Measurements from ENCODE around the gene ELMO2.
A peak's percentile ranks its signal among the peaks of the same experiment; 100 is the strongest.

ELMO2 gene

DNA sequence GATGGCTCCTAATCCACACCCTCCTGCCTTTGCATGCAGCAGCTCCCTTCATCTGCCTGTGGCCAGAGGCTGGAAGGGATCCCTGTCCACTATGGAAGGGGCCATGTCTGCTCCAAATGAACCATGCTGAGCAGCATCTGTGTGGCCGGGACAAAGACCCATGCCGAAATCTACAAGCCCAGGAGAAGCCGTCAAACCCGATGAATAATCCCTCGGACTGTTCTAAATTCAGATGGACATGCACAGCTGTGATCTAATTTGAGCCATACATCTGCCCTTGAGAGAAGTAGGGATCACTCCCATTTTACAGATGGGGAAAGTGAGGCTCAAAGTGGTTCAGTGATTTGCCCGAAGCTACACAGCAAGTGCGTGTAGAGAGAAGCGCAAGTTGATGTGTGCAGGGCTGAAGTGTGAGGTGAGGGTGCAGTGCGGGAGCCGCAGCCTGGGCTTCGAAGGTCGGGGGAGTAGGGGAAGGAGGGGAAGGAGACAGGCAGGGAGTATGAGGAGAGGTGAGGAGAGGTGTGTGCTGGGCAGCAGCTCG is 75.5 kb downstream of the ELMO2 start:
- DNase-seq: no peak

GRCh38 chr20:46330072-46330763 is 76.2 kb downstream of the ELMO2 start:
- peak; percentile 72 for DNase-seq

DNA sequence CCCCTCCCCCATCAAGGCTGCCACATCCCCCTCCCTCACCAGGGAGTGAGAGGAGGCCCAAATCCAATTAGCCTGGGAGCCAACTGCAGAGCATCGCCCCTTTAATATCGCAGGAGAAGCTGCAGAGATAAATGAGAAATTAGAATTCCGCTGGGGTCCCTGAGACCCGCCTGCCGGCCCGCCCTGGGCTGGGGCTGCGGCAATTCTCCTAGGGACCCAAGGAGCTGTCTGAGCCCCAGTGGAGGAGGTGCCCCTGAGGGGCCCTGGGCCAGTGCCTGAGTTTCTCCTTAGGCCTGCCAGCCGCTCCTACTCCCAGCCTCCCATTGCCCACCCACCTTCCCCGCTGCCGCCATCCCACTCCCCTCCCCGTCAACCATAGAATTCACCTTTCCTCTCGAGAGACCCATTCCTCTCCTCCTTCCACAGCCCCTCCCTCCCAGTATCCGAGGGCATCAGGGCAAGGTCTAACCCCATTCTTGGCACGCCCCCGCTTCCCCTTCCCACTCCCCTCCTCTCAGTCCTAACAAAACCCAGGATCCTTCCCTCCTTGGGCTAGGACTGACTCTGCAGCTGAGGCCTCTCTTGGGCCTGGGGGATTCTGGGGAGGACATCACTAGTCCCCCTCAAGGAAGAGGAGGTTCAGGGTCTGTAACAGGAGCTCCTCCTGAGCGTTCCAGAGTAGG is 78.1 kb downstream of the ELMO2 start:
- no peak for DNase-seq

DNA sequence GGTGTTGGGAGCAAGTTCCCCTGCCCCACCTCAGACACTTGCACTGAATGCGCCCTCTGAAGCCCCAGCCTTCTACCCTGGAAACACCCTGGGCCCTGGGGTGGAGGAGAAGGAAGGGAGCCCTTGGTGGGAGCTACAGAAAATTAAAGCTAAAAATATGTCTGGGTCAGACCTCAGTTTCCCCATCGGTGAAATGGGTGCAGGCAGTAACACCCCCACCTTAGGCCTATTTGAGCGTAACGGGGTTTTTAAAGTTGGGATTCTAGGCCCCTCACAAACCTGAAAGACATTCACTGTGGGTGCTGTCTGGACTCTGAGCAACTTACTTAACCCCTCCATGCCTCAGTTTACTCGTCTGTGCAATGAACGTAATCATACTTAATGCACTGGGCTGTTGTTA is 78.9 kb downstream of the ELMO2 start:
- no peak for DNase-seq

GRCh38 chr20:46325789-46326188 is 80.6 kb downstream of the ELMO2 start:
- no peak for DNase-seq

DNA sequence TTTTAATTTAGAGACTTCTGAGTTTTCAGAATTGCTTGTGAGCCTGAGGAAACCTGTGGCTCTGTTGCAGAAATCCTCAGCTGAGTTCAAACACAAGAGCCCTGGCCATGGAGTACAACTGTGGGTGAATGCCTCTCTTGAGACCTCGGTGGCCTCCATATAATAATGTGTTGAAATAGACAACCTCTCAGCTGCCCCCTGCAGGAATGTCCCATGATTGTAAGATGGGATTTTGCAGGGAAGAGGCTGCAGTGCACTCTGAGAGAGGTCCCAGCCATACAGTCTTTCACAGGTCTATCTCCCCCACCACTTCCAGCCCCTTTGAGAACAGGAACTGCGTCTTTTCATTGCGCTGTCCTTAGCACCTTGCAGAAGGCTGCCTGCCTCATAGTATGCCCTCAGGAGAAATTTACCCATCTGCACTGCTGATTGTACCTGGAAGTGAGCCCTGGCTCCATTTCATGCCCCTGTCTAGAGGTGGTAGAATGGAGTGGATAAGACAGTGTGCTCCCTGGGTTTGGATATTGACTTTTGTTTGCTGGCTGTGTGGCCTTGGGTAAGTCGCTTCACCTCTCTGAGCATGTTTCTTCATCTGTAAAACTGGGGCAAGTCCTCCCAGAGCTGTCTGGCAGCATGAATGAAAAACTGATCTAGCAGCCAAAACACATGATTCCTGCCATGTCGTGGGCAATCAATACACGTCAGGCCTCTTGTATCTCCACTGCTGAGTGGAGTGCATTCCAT is 81.3 kb downstream of the ELMO2 start:
- DNase-seq: peak; percentile 31

- DNase-seq: no peak
Measured at GRCh38 chr20:46324379-46324778, 82.0 kb downstream of the ELMO2 start.

DNA sequence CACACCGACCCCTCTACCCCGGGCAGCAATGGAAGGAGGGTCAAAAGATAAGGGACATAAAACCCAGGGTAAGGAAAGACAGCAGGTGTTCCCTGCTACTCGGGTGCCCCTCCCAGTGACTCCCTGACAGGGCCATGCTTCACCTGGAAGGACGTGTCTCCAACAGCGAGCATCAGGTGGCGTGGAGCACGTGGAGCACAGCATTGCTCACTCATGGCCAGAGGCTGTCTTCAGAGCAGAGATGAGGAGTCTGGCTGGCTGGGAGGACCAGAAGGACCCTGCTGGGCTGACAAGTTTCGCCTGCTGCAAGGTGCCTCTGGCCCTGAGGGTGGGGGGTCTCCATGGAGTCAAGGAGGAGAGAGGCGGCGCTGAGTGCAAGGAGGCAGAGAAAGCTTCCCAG is 82.9 kb downstream of the ELMO2 start:
- no peak for DNase-seq

GRCh38 chr20:46322641-46323040 is 83.8 kb downstream of the ELMO2 start:
- no peak for DNase-seq

DNA sequence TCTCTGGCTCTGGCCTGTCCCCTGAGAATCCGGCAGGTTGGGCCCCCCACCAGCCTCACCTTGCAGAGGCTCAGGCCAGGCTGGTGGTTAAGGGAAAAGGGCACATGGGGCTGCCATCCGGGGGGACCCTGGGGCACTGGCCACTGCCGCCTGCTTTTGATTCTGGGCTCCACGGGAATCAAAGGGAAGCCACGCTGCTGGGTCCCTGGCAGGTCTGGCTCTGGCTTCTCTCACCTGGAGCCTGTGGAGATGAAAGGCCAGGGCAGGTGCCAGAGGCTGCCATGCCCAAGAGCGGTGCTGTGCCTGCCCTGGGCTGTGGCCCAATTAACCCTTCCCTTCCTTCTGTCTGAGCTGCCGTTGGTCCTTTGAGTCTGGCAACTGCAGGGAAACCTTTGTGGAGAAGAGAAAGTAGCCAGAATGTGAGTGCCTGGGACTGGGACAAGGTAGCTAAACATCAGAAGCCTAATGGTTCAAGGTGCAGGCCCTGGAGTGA is 88.7 kb downstream of the ELMO2 start:
- no peak for DNase-seq

- no peak for DNase-seq
Measured at GRCh38 chr20:46316984-46317684, 89.3 kb downstream of the ELMO2 start.
